Osteoblast (primary cell): ENCODE measurements around the gene TLNRD1. TPM values are rescaled to one million over a fixed set of nuclear protein-coding genes. Genes with fewer than 3 reads are reported as not detected.

ENCODE experiments used
- DNase-seq: peaks from one replicate; pipeline ENCODE4 v3.0.0; 2011; ENCODE audit warnings: low spot score, mixed read lengths; ENCODE audit not compliant: insufficient read length; ENCODE audit errors: missing footprints
- H2AFZ ChIP-seq: 2 replicates; pipeline ENCODE4 v1.6.0; 2011; ENCODE audit warnings: mild to moderate bottlenecking, low read length
- H3K27ac ChIP-seq: 2 replicates; pipeline ENCODE4 v1.5.1; 2011; ENCODE audit warnings: mild to moderate bottlenecking, low read depth, low read length, moderate library complexity
- H3K27me3 ChIP-seq: 2 replicates; pipeline ENCODE4 v1.6.0; 2012; ENCODE audit warnings: mild to moderate bottlenecking, control low read depth, inconsistent platforms, low read length, moderate library complexity; ENCODE audit not compliant: insufficient read depth
- H3K36me3 ChIP-seq: 2 replicates; pipeline ENCODE4 v1.5.1; 2011; ENCODE audit warnings: mild to moderate bottlenecking, low read length, control low read depth, moderate library complexity; ENCODE audit not compliant: insufficient read depth
- H3K4me1 ChIP-seq: 2 replicates; pipeline ENCODE4 v1.5.1; 2011; ENCODE audit warnings: mild to moderate bottlenecking, low read length, control low read depth, moderate library complexity; ENCODE audit not compliant: insufficient read depth
- H3K4me2 ChIP-seq: 2 replicates; pipeline ENCODE4 v1.6.0; 2011; ENCODE audit warnings: mild to moderate bottlenecking, low read length; ENCODE audit not compliant: insufficient read depth
- H3K4me3 ChIP-seq: fragments of 200-600 bp; sonication (generic); 3 replicates; pipeline ENCODE4 v1.5.1; 2012; ENCODE audit warnings: mild to moderate bottlenecking, low read length, inconsistent platforms; ENCODE audit not compliant: insufficient read depth
- H3K79me2 ChIP-seq: 2 replicates; pipeline ENCODE4 v1.6.0; 2012; ENCODE audit warnings: mild to moderate bottlenecking, low read length, control low read depth, inconsistent platforms; ENCODE audit not compliant: insufficient read depth
- H3K9me3 ChIP-seq: 2 replicates; pipeline ENCODE4 v1.5.1; 2011; ENCODE audit warnings: low read depth, low read length, control low read depth
- H4K20me1 ChIP-seq: 2 replicates; pipeline ENCODE4 v1.6.0; 2012; ENCODE audit warnings: mild to moderate bottlenecking, low read length, control low read depth; ENCODE audit not compliant: insufficient read depth
- total RNA-seq: library from RNA; depleted of rRNA; stranded (reverse); fragments of >200 nt; gene quantifications from 2 replicates; pipeline ENCODE4 v1.2.3, GENCODE V29; 2012
- TF ChIP-seq, protein P1 (sequence below): IDR thresholded peaks from 2 replicates; pipeline ENCODE4 v1.5.1; 2011; ENCODE audit warnings: mild to moderate bottlenecking, low read depth, low read length, moderate library complexity; ENCODE audit errors: extremely low read depth

The TLNRD1 gene
- total RNA-seq, 1 donor: 7.6 TPM

DNA sequence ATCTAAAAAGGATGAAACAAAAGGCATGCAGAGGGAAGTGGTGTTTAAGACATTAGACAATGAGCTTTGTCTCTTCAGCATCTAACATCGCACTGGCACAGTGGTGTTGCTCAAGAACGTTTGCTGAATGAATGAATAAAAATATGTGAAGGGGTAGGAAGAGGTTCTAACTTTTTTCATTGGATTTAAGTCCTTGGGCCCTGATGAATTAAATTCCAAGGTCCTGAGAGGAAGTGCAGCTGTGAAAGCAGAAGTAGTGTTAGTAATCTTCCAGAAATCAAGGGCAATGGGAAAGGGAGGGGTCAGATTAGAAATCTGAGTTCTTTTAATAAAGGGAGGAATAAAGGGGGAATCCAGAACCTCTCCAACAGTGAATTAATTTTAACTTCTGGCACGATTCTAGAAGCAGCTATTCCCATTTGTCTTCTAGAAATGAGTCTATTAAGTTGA is 29.6 kb downstream of the TLNRD1 start:
- no peak for DNase-seq
- TF ChIP-seq, protein P1, sequence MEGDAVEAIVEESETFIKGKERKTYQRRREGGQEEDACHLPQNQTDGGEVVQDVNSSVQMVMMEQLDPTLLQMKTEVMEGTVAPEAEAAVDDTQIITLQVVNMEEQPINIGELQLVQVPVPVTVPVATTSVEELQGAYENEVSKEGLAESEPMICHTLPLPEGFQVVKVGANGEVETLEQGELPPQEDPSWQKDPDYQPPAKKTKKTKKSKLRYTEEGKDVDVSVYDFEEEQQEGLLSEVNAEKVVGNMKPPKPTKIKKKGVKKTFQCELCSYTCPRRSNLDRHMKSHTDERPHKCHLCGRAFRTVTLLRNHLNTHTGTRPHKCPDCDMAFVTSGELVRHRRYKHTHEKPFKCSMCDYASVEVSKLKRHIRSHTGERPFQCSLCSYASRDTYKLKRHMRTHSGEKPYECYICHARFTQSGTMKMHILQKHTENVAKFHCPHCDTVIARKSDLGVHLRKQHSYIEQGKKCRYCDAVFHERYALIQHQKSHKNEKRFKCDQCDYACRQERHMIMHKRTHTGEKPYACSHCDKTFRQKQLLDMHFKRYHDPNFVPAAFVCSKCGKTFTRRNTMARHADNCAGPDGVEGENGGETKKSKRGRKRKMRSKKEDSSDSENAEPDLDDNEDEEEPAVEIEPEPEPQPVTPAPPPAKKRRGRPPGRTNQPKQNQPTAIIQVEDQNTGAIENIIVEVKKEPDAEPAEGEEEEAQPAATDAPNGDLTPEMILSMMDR: no peak
- no peak overlapping the region for H3K27ac ChIP-seq
- H2AFZ ChIP-seq: no peak overlapping the region
- no peaks in the 10 kb centered on the region for H3K27me3 ChIP-seq
- H3K4me2 ChIP-seq: no peak overlapping the region
- no peaks in the 10 kb centered on the region for H3K36me3 ChIP-seq
- no peaks in the 10 kb centered on the region for H3K4me1 ChIP-seq
- H3K4me3 ChIP-seq: no peak overlapping the region
- no peaks in the 10 kb centered on the region for H3K79me2 ChIP-seq
- no peaks in the 10 kb centered on the region for H4K20me1 ChIP-seq
- H3K9me3 ChIP-seq: no peaks in the 10 kb centered on the region

DNA sequence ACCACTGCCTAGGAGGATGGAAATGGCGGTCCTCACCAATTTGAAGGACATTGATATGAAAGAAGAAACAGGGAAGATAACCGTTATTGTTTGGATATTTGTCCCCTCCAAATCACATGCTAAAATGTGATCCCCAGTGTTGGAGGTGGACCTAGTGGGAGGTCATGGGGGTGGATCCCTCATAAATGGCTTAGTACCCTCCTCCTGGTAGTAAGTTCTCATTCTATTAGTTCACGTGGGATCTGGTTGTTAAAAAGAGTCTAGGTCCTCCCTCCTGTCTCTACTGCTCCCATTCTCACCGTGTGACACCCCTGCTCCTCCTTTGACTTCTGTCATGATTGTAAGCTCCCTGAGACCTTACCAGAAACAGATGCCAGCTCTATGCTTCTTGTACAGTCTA is 30.5 kb downstream of the TLNRD1 start:
- no peaks in the 10 kb centered on the region for H3K36me3 ChIP-seq
- H3K4me2 ChIP-seq: no peak overlapping the region
- no peak overlapping the region for H2AFZ ChIP-seq
- no peak for DNase-seq
- H3K9me3 ChIP-seq: no peaks in the 10 kb centered on the region
- no peaks in the 10 kb centered on the region for H3K79me2 ChIP-seq
- H4K20me1 ChIP-seq: no peaks in the 10 kb centered on the region
- H3K27me3 ChIP-seq: no peaks in the 10 kb centered on the region
- H3K4me3 ChIP-seq: no peak overlapping the region
- TF ChIP-seq, protein P1: no peak
- no peaks in the 10 kb centered on the region for H3K4me1 ChIP-seq
- H3K27ac ChIP-seq: no peak overlapping the region

DNA sequence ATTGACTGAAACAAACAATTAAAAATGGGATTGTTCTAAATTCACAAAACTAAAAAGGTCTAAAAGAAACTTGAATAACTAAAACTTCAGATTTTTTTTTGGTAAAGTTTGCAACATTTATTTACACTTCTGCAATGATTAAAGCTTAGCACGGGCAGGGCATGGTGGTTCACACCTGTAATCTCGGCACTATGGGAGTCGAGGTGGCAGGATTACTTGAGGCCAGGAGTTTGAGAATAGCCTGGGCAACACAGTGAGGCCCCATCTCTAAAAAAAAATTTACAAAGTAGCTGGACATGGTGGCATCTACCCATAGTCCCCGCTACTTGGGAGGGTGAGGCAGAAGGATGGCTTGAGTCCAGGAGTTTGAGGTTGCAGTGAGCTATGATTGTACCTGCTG is 31.6 kb downstream of the TLNRD1 start:
- H3K27me3 ChIP-seq: no peaks in the 10 kb centered on the region

DNA sequence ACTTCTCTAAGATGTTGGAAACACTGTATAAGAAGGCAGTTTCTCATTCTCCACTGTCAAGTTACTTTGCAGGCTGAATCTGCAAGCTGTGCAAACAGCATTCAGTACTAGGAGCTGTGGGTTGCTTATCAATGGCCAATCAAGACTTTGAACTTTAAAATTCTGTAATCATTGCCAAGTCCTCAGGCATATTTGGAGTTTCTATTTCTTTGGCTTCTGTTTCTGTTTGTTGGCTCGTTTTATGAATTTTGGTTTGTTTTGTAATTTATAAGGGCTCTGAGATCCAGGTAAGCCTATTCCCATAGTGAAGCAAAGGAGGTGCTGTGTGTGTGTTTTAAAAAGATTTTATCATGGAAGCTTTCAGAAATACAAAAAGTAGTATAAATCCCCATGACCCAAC is 32.1 kb downstream of the TLNRD1 start:
- DNase-seq: no peak
- Histone ChIP-seq H3K27me3 (no peaks in the 10 kb centered on the region), H3K79me2 (no peaks in the 10 kb centered on the region), H3K27ac (no peak overlapping the region), H4K20me1 (no peaks in the 10 kb centered on the region), H3K4me2 (no peak overlapping the region), H3K36me3 (no peaks in the 10 kb centered on the region), H3K4me3 (no peak overlapping the region), H3K9me3 (no peaks in the 10 kb centered on the region), H3K4me1 (no peaks in the 10 kb centered on the region), H2AFZ (no peak overlapping the region)
- TF ChIP-seq, protein P1: no peak

More for the DNA sequence above, 31.6 kb downstream of the TLNRD1 start:
- no peaks in the 10 kb centered on the region for H3K9me3 ChIP-seq
- no peak overlapping the region for H2AFZ ChIP-seq
- no peak overlapping the region for H3K4me2 ChIP-seq
- H4K20me1 ChIP-seq: no peaks in the 10 kb centered on the region
- H3K79me2 ChIP-seq: no peaks in the 10 kb centered on the region
- TF ChIP-seq, protein P1: no peak
- H3K27ac ChIP-seq: no peak overlapping the region
- no peak for DNase-seq
- H3K4me3 ChIP-seq: no peak overlapping the region
- no peaks in the 10 kb centered on the region for H3K36me3 ChIP-seq
- no peaks in the 10 kb centered on the region for H3K4me1 ChIP-seq
